Heart right ventricle (tissue), 16 donors: Measurements from ENCODE around the gene SYNE1. TPM values are rescaled to one million over a fixed set of nuclear protein-coding genes. Genes with fewer than 3 reads are reported as not detected.

Source experiments
- ATAC-seq, 8 donors: fragments of 200-7000 bp; cut with Tn5 transposase; one replicate each; pipeline ENCODE4 v1.9.1; 2020; ENCODE audit warnings: mild to moderate bottlenecking in 8 of 8, moderate library complexity in 8 of 8, moderate number of reproducible peaks in 1 of 8
- DNase-seq, 2 donors: peaks; one replicate each; pipeline ENCODE4 v3.0.0-alpha.2; 2020
- H3K27ac ChIP-seq, 10 donors: fragments of 200-600 bp; sonication (generic) in 2 of 10; one replicate each; pipeline versions ENCODE4 v1.5.0 to v1.8.0; 2020 to 2022; ENCODE audit warnings: mild to moderate bottlenecking in 3 of 10
- H3K27me3 ChIP-seq, 7 donors: fragments of 200-600 bp; one replicate each; pipeline ENCODE4 v1.8.0; 2021 to 2022; ENCODE audit warnings: mild to moderate bottlenecking in 2 of 7
- H3K36me3 ChIP-seq, 9 donors: fragments of 200-600 bp; sonication (generic) in 1 of 9; one replicate each; pipeline versions ENCODE4 v1.5.0 to v1.8.0; 2020 to 2022; ENCODE audit warnings: mild to moderate bottlenecking in 2 of 9
- H3K4me1 ChIP-seq, 9 donors: fragments of 200-600 bp; sonication (generic) in 1 of 9; one replicate each; pipeline versions ENCODE4 v1.5.0 to v1.8.0; 2020 to 2022; ENCODE audit warnings: mild to moderate bottlenecking in 4 of 9
- H3K4me3 ChIP-seq, 10 donors: fragments of 200-600 bp; sonication (generic) in 2 of 10; one replicate each; pipeline versions ENCODE4 v1.5.0 to v1.8.0; 2020 to 2022; ENCODE audit warnings: mild to moderate bottlenecking in 7 of 10, moderate library complexity in 2 of 10
- H3K9me3 ChIP-seq, 11 donors: fragments of 200-600 bp in 10 of 11; sonication (generic) in 2 of 11; one replicate each; pipeline versions ENCODE4 v1.5.0 to v1.8.0; 2013 to 2022; ENCODE audit warnings: mild to moderate bottlenecking in 2 of 11, control low read depth in 1 of 11, moderate library complexity in 1 of 11
- WGBS, 2 donors: extraction: QIAGEN DNeasy Blood & Tissue Kit; methylation state at CpG; one replicate each; pipeline ENCODE4 v1.1.7; 2013; ENCODE audit warnings: inconsistent platforms in 1 of 2; 5-methylcytosine and 5-hydroxymethylcytosine counted together
- intact Hi-C, 10 donors: fragments of 100-400 bp; cut with DNase I; formaldehyde crosslinking; loops; one replicate each; pipeline versions ENCODE4 v1.11.1 to v1.14.2; 2022
- polyA plus RNA-seq, 2 donors: library from polyadenylated mRNA; stranded (reverse); fragments of 200-250 nt; gene quantifications; one replicate each; pipeline ENCODE4 v1.2.3, GENCODE V29; 2013
- total RNA-seq, 10 donors: library from RNA; stranded (reverse); fragmentation: NEBNext Ultra II Directional in 3 of 10; extraction: Animal tissue kit (Norgen Biotek cat#: 25700) in 3 of 10; gene quantifications; one replicate each; pipeline versions ENCODE4 v1.2.1 to v1.2.4, GENCODE V29; 2021 to 2023
- TF ChIP-seq, protein P1 (sequence below), 9 donors: fragments of 200-600 bp; sonication (generic) in 2 of 9; IDR thresholded peaks; one replicate each; pipeline versions ENCODE4 v1.5.0 to v1.8.0; 2021 to 2022; ENCODE audit warnings: antibody characterized with exemption in 9 of 9, mild to moderate bottlenecking in 5 of 9, moderate library complexity in 1 of 9
- donor health status: Arrhythmogenic right ventricular cardiomyopathy.
- donor health status: ischemic (EF 13 %, LVEDD 7.1; RV severe dilation, severe dysfunction).
- donor health status: healthy with polysubstance abuse.
- donor health status: DM: no; HTN: yes; CAD: no.
- donor health status: DM: no; HTN: no; CAD: no.
- donor health status: ischemic (EF 25% LVEDD 6.9; RV normal size, moderate dysfunction).
- donor health status: ischemic (EF 25% LVEDD 5.7; RV mildly dilated, moderate dysfunction).
- donor health status: healthy.
- donor health status: DM: yes; HTN: yes; CAD: no.
- donor health status: Ischemic cardiomyopathy.
- donor health status: ischemic (EF 35%, LVEDD 5.7; RV mildly dilated, moderate dysfunction).
- donor health status: nonischemic (EF 11% LVEDD 7.7; RV severe dilation, severe dysfunction).
- donor health status: DM: yes; HTN: yes; CAD: no.
- donor health status: PGD.
- donor health status: ischemic (EF 29% LVEDD 5.4; RV normal size, mild dysfunction).
- donor health status: nonischemic (EF 23%, LVEDD 6.1; RV moderate dilation, normal function).

Gene SYNE1
- total and polyA plus RNA-seq, 12 donors: 18.9 to 176 (median 126) TPM

DNA sequence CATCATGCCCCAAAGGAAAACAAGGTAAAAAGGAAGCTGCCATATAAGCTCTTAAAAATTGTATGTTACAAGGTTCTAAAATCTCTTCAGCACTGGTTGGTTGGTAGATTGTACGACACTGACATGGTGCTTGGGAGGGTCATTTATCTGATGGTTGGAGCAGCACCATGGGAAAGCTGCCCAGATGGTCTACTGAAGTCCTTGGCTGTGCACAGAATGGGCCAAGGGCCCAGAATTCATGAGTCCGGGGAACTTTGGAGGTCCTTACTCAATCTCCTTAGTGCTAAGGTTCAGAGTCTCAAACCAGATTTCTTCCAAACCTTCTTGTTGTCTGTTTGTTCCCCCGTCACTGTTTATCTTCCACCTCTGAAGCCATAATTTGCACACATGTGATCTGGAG, 515.3 kb downstream of the SYNE1 start:
- Histone ChIP-seq H3K4me3 (no peak overlapping the region), H3K9me3 (peaks cover 0 to 4% (median 0%) of the 10 kb centered on the region in 11 donors), H3K27ac (peak overlapping the region in 1 of 10 donors; percentile 28), H3K4me1 (peaks cover 0 to 29% (median 13%) of the 10 kb centered on the region in 9 donors), H3K36me3 (peaks cover 0 to 81% (median 36%) of the 10 kb centered on the region in 9 donors), H3K27me3 (no peaks in the 10 kb centered on the region)
- no peak for DNase-seq
- intact Hi-C loops: loop anchor here in 7 of 10 donors (1.0 to 10.0 kb wide), 8 partner anchors 350 to 677 kb away; no protein-coding TSS in a partner anchor
- TF ChIP-seq, protein P1, sequence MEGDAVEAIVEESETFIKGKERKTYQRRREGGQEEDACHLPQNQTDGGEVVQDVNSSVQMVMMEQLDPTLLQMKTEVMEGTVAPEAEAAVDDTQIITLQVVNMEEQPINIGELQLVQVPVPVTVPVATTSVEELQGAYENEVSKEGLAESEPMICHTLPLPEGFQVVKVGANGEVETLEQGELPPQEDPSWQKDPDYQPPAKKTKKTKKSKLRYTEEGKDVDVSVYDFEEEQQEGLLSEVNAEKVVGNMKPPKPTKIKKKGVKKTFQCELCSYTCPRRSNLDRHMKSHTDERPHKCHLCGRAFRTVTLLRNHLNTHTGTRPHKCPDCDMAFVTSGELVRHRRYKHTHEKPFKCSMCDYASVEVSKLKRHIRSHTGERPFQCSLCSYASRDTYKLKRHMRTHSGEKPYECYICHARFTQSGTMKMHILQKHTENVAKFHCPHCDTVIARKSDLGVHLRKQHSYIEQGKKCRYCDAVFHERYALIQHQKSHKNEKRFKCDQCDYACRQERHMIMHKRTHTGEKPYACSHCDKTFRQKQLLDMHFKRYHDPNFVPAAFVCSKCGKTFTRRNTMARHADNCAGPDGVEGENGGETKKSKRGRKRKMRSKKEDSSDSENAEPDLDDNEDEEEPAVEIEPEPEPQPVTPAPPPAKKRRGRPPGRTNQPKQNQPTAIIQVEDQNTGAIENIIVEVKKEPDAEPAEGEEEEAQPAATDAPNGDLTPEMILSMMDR (IDR thresholded peaks at IDR 0.05): no peak
- peak in 5 of 8 donors; percentile 37 to 54 (median 40) for ATAC-seq
- WGBS, 2 donors: 38 to 41% methylated on average over 3 of the region's 3 CpGs

DNA sequence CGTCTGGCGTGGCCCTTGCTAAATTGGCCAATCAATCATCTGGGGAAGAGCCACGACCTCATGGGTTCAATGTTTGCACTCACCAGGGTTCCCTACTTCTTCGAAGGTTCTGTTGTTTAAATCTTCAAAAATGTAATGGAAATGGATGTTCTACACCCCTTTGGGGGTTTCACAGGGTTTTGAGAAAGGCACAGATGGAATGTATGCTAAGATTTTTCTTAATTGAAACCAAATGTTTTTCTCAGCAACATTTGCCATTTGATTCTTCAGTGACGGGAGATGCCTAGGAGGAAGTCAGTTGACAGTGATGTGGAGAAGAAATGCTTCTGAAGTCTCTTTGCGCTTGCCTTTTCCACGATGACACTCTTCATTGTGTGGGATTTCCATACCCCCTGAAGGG, 517.3 kb downstream of the SYNE1 start:
- H3K27me3 ChIP-seq: no peaks in the 10 kb centered on the region
- intact Hi-C loops: loop anchor here in 7 of 10 donors (5.0 to 10.0 kb wide), 7 partner anchors 348 to 675 kb away; no protein-coding TSS in a partner anchor
- peaks cover 0 to 60% (median 27%) of the 10 kb centered on the region in 9 donors for H3K36me3 ChIP-seq
- TF ChIP-seq, protein P1 (IDR thresholded peaks at IDR 0.05): no peak
- H3K4me3 ChIP-seq: no peak overlapping the region
- 79% methylated on average over 7 of the region's 7 CpGs for WGBS, 2 donors
- no peak overlapping the region for H3K27ac ChIP-seq
- peaks cover 0 to 26% (median 5%) of the 10 kb centered on the region in 9 donors for H3K4me1 ChIP-seq
- DNase-seq: no peak
- peaks cover 0 to 4% (median 0%) of the 10 kb centered on the region in 11 donors for H3K9me3 ChIP-seq
- no peak for ATAC-seq

DNA sequence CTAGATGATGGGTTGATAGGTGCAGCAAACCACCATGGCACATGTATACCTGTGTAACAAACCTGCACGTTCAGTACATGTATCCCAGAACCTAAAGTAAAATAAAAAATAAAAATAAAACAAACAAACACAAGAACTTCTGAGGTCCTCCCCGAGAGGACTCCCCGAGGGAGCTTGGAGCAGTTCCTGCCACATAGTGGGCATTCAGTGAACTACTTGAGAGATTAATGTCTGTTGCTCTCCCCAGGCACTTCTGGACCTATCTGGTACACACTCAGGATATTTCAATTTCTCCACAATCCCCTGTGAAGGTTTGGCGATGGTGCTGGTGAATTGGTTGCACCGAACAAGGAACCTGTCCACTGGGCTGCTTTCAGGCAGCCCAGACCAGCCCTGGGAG, 518.5 kb downstream of the SYNE1 start:
- ATAC-seq (peak in 1 of 8 donors; percentile 31), DNase-seq (no peak)
- intact Hi-C loops: no loop called here
- peaks cover 0 to 51% (median 27%) of the 10 kb centered on the region in 9 donors for H3K36me3 ChIP-seq
- H3K4me1 ChIP-seq: peaks cover 0 to 26% (median 4%) of the 10 kb centered on the region in 9 donors
- 89 to 91% methylated on average over 5 of the region's 5 CpGs for WGBS, 2 donors
- no peaks in the 10 kb centered on the region for H3K27me3 ChIP-seq
- H3K4me3 ChIP-seq: no peak overlapping the region
- TF ChIP-seq, protein P1 (IDR thresholded peaks at IDR 0.05): peak in 4 of 9 donors; percentile 9 to 22 (median 18)
- peak overlapping the region in 1 of 10 donors; percentile 28 for H3K27ac ChIP-seq
- peaks cover 0 to 4% (median 0%) of the 10 kb centered on the region in 11 donors for H3K9me3 ChIP-seq

DNA sequence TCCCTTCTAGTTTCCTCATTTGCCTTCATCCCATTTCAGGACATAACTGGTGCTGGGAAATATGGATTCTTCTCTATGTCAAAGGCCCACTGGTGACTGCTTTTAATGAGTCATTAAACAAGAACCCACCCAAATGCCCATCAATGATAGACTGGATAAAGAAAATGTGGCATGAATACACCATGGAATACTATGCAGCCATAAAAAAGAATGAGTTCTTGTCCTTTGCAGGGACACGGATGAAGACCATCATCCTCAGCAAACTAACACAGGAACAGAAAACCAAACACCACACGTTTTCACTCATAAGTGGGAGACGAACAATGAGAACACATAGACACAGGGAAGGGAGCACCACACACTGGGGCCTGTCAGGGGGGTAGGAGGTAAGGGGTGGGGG, 518.9 kb downstream of the SYNE1 start:
- Histone ChIP-seq H3K27ac (no peak overlapping the region), H3K9me3 (peaks cover 0 to 4% (median 0%) of the 10 kb centered on the region in 11 donors), H3K4me1 (peaks cover 0 to 26% (median 4%) of the 10 kb centered on the region in 9 donors), H3K27me3 (no peaks in the 10 kb centered on the region), H3K36me3 (peaks cover 0 to 48% (median 27%) of the 10 kb centered on the region in 9 donors), H3K4me3 (no peak overlapping the region)
- intact Hi-C loops: no loop called here
- DNase-seq (no peak), ATAC-seq (no peak)
- WGBS, 2 donors: 97% methylated on average over 3 of the region's 3 CpGs
- TF ChIP-seq, protein P1 (IDR thresholded peaks at IDR 0.05): no peak
